ENCODE results near the gene GNG2.

GRCh38 chr14:51860164-51860824, at the start of gene GNG2:
- TF ChIP-seq POLR2A (IDR thresholded peaks at IDR 0.05) (peak in 1 of 2 donors; percentile 50), CTCF (IDR thresholded peaks at IDR 0.05) (no peak)

Measured in thyroid gland (tissue), 4 donors.